Neural progenitor cell (in vitro differentiated cells): ENCODE data around the gene TIPRL. TPM values are rescaled to one million over a fixed set of nuclear protein-coding genes. Genes with fewer than 3 reads are reported as not detected.
A peak's percentile ranks its signal among the peaks of the same experiment; 100 is the strongest.

ENCODE experiments used
- DNase-seq: peaks from one replicate; pipeline ENCODE4 v3.0.0-alpha.2; 2016; ENCODE audit warnings: low spot score
- H2AFZ ChIP-seq: fragments of 200-600 bp; sonication (generic); replicated peaks from 2 replicates; pipeline ENCODE4 v1.6.1; 2016; ENCODE audit warnings: antibody characterized with exemption
- H3F3A ChIP-seq: fragments of 200-600 bp; sonication (generic); 2 replicates; pipeline ENCODE4 v1.6.1; 2016; ENCODE audit warnings: antibody characterized with exemption, low read depth
- H3K27ac ChIP-seq: fragments of 200-600 bp; sonication (generic); 2 replicates; pipeline ENCODE4 v1.5.1; 2016; ENCODE audit warnings: mild to moderate bottlenecking
- H3K27me3 ChIP-seq: fragments of 200-600 bp; sonication (generic); 2 replicates; pipeline ENCODE4 v1.6.1; 2016; ENCODE audit warnings: mild to moderate bottlenecking, moderate library complexity
- H3K36me3 ChIP-seq: fragments of 200-600 bp; sonication (generic); 2 replicates; pipeline ENCODE4 v1.5.1; 2016
- H3K4me1 ChIP-seq: fragments of 200-600 bp; sonication (generic); 2 replicates; pipeline ENCODE4 v1.6.1; 2016; ENCODE audit warnings: mixed run types
- H3K4me2 ChIP-seq: fragments of 200-600 bp; sonication (generic); 2 replicates; pipeline ENCODE4 v1.6.1; 2016
- H3K4me3 ChIP-seq: fragments of 200-600 bp; sonication (generic); 2 replicates; pipeline ENCODE4 v1.5.1; 2016
- H3K79me2 ChIP-seq: fragments of 200-600 bp; sonication (generic); 2 replicates; pipeline ENCODE4 v1.6.1; 2016; ENCODE audit warnings: low read depth
- H3K9ac ChIP-seq: fragments of 200-600 bp; sonication (generic); 2 replicates; pipeline ENCODE4 v1.6.1; 2016
- H3K9me3 ChIP-seq: fragments of 200-600 bp; sonication (generic); 2 replicates; pipeline ENCODE4 v1.5.1; 2016; ENCODE audit warnings: low read depth
- H4K20me1 ChIP-seq: fragments of 200-600 bp; sonication (generic); 2 replicates; pipeline ENCODE4 v1.6.1; 2016; ENCODE audit warnings: low read depth
- H3K27ac Mint-ChIP-seq: 3 replicates; pipeline ENCODE4 v1.8.0; 2021; ENCODE audit warnings: mixed read lengths
- H3K27me3 Mint-ChIP-seq: 2 replicates; pipeline ENCODE4 v1.8.0; 2022; ENCODE audit warnings: low read depth, mild to moderate bottlenecking, inconsistent platforms, moderate library complexity, mixed read lengths; ENCODE audit not compliant: insufficient read depth
- H3K36me3 Mint-ChIP-seq: 3 replicates; pipeline ENCODE4 v1.8.0; 2021; ENCODE audit warnings: mixed read lengths
- H3K4me1 Mint-ChIP-seq: 3 replicates; pipeline ENCODE4 v1.8.0; 2021; ENCODE audit warnings: mixed read lengths
- H3K4me3 Mint-ChIP-seq: 3 replicates; pipeline ENCODE4 v1.8.0; 2021; ENCODE audit warnings: mild to moderate bottlenecking, moderate library complexity, mixed read lengths
- H3K9me3 Mint-ChIP-seq: 3 replicates; pipeline ENCODE4 v1.8.0; 2020; ENCODE audit warnings: mixed read lengths
- CTCF ChIP-seq: fragments of 200-600 bp; sonication (generic); IDR thresholded peaks from 2 replicates; pipeline ENCODE4 v1.5.1; 2017; ENCODE audit warnings: antibody characterized with exemption, mild to moderate bottlenecking
- EZH2 ChIP-seq: fragments of 200-600 bp; sonication (generic); IDR thresholded peaks from 2 replicates; pipeline ENCODE4 v1.6.1; 2017; ENCODE audit warnings: antibody characterized with exemption, mild to moderate bottlenecking, moderate library complexity
- EZH2phosphoT487 ChIP-seq: fragments of 200-600 bp; sonication (generic); IDR thresholded peaks from 2 replicates; pipeline ENCODE4 v1.6.1; 2017; ENCODE audit warnings: antibody characterized with exemption
- total RNA-seq: library from RNA; depleted of rRNA; stranded (reverse); fragments of >200 nt; gene quantifications from 2 replicates; pipeline ENCODE4 v1.2.3, GENCODE V29; 2015; ENCODE audit warnings: low replicate concordance

Gene TIPRL
- total RNA-seq, 1 donor from 2014 or later = 52.9 TPM

- Histone ChIP-seq H3K79me2 (peaks cover 28% of the 10 kb centered on the region), H4K20me1 (no peaks in the 10 kb centered on the region), H3K4me3 (no peak overlapping the region), H3K36me3 (no peaks in the 10 kb centered on the region), H3K9ac (no peak overlapping the region), H3K27ac (no peak overlapping the region), H2AFZ (no peak overlapping the region), H3K4me2 (no peak overlapping the region), H3K4me1 (peaks cover 8% of the 10 kb centered on the region), H3K9me3 (no peaks in the 10 kb centered on the region), H3K27me3 (no peaks in the 10 kb centered on the region), H3F3A (no peaks in the 10 kb centered on the region)
- no peaks in the 10 kb centered on the region for H3K36me3 Mint-ChIP-seq
- no peak for DNase-seq
- TF ChIP-seq EZH2phosphoT487 = no peak
- TF ChIP-seq CTCF = no peak
- TF ChIP-seq EZH2 = no peak
- H3K27ac Mint-ChIP-seq = no peak overlapping the region
- H3K9me3 Mint-ChIP-seq = peaks cover 3% of the 10 kb centered on the region
- no peak overlapping the region for H3K4me3 Mint-ChIP-seq
- peaks cover 29% of the 10 kb centered on the region for H3K4me1 Mint-ChIP-seq
- H3K27me3 Mint-ChIP-seq = no peaks in the 10 kb centered on the region
Observed at GRCh38 chr1:168223681-168224540, 45.1 kb downstream of the TIPRL start.

GRCh38 chr1:168224991-168225390 lies 46.2 kb downstream of the TIPRL start:
- H3K27ac ChIP-seq = no peak overlapping the region
- DNase-seq = no peak
- peaks cover 8% of the 10 kb centered on the region for H3K4me1 ChIP-seq
- H3K27me3 ChIP-seq = no peaks in the 10 kb centered on the region
- Mint-ChIP-seq H3K27ac (no peak overlapping the region), H3K4me1 (peaks cover 26% of the 10 kb centered on the region), H3K36me3 (peaks cover 4% of the 10 kb centered on the region), H3K4me3 (peak overlapping the region; percentile 95), H3K27me3 (no peaks in the 10 kb centered on the region), H3K9me3 (peaks cover 3% of the 10 kb centered on the region)
- no peaks in the 10 kb centered on the region for H4K20me1 ChIP-seq
- no peaks in the 10 kb centered on the region for H3K9me3 ChIP-seq
- TF ChIP-seq CTCF (no peak), EZH2 (no peak), EZH2phosphoT487 (no peak)
- peak overlapping the region; percentile 95 for H3K4me2 ChIP-seq
- H3K9ac ChIP-seq = no peak overlapping the region
- H3K36me3 ChIP-seq = no peaks in the 10 kb centered on the region
- H3K79me2 ChIP-seq = peaks cover 37% of the 10 kb centered on the region
- H3F3A ChIP-seq = no peaks in the 10 kb centered on the region
- no peak overlapping the region for H3K4me3 ChIP-seq
- H2AFZ ChIP-seq = no peak overlapping the region

DNA sequence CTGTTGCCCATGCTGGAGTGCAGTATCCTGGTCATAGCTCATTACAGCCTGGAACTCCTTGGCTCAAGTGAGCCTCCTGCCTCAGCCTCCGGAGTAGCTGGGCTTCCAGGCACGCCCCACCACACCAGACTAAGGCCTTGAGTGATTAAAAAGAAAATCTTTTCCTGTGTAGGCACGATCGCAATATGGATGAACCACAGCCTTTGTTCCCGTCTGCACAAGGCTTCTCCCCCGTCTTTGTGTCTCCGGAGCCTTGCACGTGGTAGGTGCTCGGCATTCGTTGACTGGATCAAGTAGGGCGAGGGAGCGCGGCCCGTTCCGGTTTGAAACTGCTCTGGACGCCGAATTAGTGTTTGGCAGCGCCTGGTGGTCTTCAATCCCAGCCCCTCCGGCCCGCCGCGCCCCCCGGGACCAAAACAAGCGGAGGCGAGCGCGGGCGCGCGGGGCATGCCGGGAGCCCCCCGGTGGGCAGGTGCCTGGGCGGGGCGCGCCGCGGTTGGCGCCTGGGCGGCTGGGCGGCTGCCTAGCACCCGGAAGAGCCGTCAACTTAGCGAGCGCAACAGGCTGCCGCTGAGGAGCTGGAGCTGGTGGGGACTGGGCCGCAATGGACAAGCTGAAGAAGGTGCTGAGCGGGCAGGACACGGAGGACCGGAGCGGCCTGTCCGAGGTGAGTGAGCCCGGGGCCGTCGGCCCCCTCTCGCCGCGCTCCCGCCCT lies 46.9 kb downstream of the TIPRL start, which contains the start of gene SFT2D2:
SFT2D2 (plus strand) TSS at position 529 of the 715 bp plus-strand sequence; CDS start at position 605, 76 bp downstream.
- TF ChIP-seq EZH2phosphoT487 = no peak
- TF ChIP-seq EZH2 = no peak
- TF ChIP-seq CTCF = no peak
- peak within 1 kb of the TSS; percentile 22 for H3K27ac ChIP-seq

More for the DNA sequence above, 46.9 kb downstream of the TIPRL start, which contains the start of gene SFT2D2:
- H3K4me1 Mint-ChIP-seq = peaks cover 26% of the 10 kb centered on the region
- Histone ChIP-seq H3K79me2 (peaks cover 40% of the 10 kb centered on the region), H2AFZ (peak within 1 kb of the TSS; percentile 92), H4K20me1 (no peaks in the 10 kb centered on the region), H3K9me3 (no peaks in the 10 kb centered on the region), H3K36me3 (no peaks in the 10 kb centered on the region), H3K9ac (peak within 1 kb of the TSS; percentile 48), H3F3A (no peaks in the 10 kb centered on the region), H3K4me1 (peaks cover 8% of the 10 kb centered on the region), H3K4me2 (peak within 1 kb of the TSS; percentile 95), H3K4me3 (peak within 1 kb of the TSS; percentile 76), H3K27me3 (no peaks in the 10 kb centered on the region)
- H3K36me3 Mint-ChIP-seq = peaks cover 4% of the 10 kb centered on the region
- no peaks in the 10 kb centered on the region for H3K27me3 Mint-ChIP-seq
- peaks cover 3% of the 10 kb centered on the region for H3K9me3 Mint-ChIP-seq
- DNase-seq = peak; percentile 73
- H3K27ac Mint-ChIP-seq = peak within 1 kb of the TSS; percentile 99
- peak within 1 kb of the TSS; percentile 95 for H3K4me3 Mint-ChIP-seq
